Measurements from ENCODE around the gene CD177.

- TF ChIP-seq SIN3A (IDR thresholded peaks at IDR 0.05; ENCODE audit: borderline replicate concordance, insufficient read depth, low read length) (no peak), POLR2AphosphoS5 (IDR thresholded peaks at IDR 0.05; ENCODE audit: low read depth, low read length) (no peak), TAF1 (IDR thresholded peaks at IDR 0.05; ENCODE audit: borderline replicate concordance, insufficient read depth, low read length) (no peak), FOXP2 (optimal IDR thresholded peaks at IDR 0.05; ENCODE audit: borderline replicate concordance, extremely low read depth, extremely low read length, insufficient read depth) (no peak)
- TF ChIP-seq, protein P1, sequence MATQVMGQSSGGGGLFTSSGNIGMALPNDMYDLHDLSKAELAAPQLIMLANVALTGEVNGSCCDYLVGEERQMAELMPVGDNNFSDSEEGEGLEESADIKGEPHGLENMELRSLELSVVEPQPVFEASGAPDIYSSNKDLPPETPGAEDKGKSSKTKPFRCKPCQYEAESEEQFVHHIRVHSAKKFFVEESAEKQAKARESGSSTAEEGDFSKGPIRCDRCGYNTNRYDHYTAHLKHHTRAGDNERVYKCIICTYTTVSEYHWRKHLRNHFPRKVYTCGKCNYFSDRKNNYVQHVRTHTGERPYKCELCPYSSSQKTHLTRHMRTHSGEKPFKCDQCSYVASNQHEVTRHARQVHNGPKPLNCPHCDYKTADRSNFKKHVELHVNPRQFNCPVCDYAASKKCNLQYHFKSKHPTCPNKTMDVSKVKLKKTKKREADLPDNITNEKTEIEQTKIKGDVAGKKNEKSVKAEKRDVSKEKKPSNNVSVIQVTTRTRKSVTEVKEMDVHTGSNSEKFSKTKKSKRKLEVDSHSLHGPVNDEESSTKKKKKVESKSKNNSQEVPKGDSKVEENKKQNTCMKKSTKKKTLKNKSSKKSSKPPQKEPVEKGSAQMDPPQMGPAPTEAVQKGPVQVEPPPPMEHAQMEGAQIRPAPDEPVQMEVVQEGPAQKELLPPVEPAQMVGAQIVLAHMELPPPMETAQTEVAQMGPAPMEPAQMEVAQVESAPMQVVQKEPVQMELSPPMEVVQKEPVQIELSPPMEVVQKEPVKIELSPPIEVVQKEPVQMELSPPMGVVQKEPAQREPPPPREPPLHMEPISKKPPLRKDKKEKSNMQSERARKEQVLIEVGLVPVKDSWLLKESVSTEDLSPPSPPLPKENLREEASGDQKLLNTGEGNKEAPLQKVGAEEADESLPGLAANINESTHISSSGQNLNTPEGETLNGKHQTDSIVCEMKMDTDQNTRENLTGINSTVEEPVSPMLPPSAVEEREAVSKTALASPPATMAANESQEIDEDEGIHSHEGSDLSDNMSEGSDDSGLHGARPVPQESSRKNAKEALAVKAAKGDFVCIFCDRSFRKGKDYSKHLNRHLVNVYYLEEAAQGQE (IDR thresholded peaks at IDR 0.05; ENCODE audit: insufficient read depth in 1 of 2, low read depth in 2 of 2, low read length in 2 of 2) = no peak
These were observed 21.2 kb upstream of the CD177 start for GRCh38 chr19:43332058-43332922.
